Activated T-helper 1 cell treated with anti-CD3 and anti-CD28 coated beads, Interleukin-12 subunit alpha, Interleukin-12 subunit beta, Interleukin-2, Interleukin-4 antibody, amounts not matched to agents 30 ng/mL and 10 ng/mL and 1 ng/mL, durations not matched to agents 14 hours and 24 hours and 36 hours (primary cell): ENCODE data around the gene FADS3. TPM values are rescaled to one million over a fixed set of nuclear protein-coding genes. Genes with fewer than 3 reads are reported as not detected.

Source experiments
- DNase-seq: peaks from one replicate; pipeline ENCODE4 v3.0.0; 2021; ENCODE audit warnings: low spot score
- H3K27ac Mint-ChIP-seq: one replicate; pipeline ENCODE4 v1.8.0; 2021; ENCODE audit warnings: mild to moderate bottlenecking, mixed read lengths
- H3K27me3 Mint-ChIP-seq: one replicate; pipeline ENCODE4 v1.8.0; 2022; ENCODE audit warnings: mild to moderate bottlenecking, moderate library complexity, mixed read lengths; ENCODE audit not compliant: insufficient read depth
- H3K36me3 Mint-ChIP-seq: one replicate; pipeline ENCODE4 v1.8.0; 2021; ENCODE audit warnings: low read depth, mixed read lengths
- H3K4me1 Mint-ChIP-seq: one replicate; pipeline ENCODE4 v1.8.0; 2021; ENCODE audit warnings: low read depth, mixed read lengths
- H3K4me3 Mint-ChIP-seq: one replicate; pipeline ENCODE4 v1.8.0; 2021; ENCODE audit warnings: mild to moderate bottlenecking, moderate library complexity, mixed read lengths
- H3K9me3 Mint-ChIP-seq: one replicate; pipeline ENCODE4 v1.8.0; 2021; ENCODE audit warnings: mixed read lengths
- intact Hi-C: fragments of 100-400 bp; cut with micrococcal nuclease; formaldehyde crosslinking; loops from one replicate; pipeline ENCODE4 v1.15.1; 2024
- total RNA-seq: library from RNA; stranded (reverse); gene quantifications from 2 replicates; pipeline ENCODE4 v1.2.3, GENCODE V29; 2022

Gene FADS3
- total RNA-seq, 1 donor from 2014 or later, result 14.2 TPM

DNA sequence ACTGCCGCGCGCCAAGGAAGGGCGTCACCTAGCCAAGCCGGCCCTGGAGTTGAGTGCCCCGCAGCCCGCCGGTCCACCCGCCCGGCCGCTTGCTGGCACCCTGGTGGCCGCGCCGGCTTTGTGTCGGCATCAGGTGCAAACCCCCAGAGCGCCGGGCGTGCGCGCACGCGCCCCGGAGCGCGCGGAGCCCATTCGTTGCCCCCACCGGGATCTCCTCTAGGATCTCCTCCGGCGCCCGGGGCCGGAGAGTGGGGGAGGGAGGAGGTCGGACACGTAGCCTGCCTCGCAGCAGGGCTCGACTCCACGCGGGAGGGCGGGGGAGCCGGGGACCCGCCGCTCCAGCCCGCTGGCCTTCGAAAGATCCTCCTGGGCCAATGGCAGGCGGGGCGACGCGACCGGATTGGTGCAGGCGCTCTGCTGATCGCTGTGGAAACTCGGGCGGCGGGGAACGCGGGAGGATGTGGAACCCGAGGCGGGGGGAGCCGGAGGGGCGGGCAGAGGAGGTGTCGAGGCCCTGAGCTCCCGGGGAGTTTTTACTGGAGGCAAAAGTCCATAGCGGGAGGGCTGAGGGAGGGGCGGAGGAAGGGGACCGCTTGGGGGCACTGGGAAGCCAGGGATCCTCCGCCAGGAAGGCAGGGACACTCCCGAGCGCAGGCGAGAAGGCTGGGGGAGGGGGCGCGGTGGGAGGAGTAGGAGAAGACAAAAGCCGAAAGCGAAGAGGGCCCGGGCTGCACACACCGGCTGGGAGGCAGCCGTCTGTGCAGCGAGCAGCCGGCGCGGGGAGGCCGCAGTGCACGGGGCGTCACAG lies 63.6 kb downstream of the FADS3 start, which contains the start of gene FADS2:
Gene FADS2 (plus strand): TSS at position 730 of the 808 bp plus-strand sequence. CDS start 91 bp downstream, outside the sequence.
- intact Hi-C loops, result loop anchor here (1.0 to 5.0 kb wide), 6 partner anchors 10 to 1015 kb away; partner anchors contain the start of genes FADS1, FADS3, FEN1 and FTH1
- Mint-ChIP-seq H3K36me3 (peaks cover 7% of the 10 kb centered on the region), H3K27me3 (no peaks in the 10 kb centered on the region), H3K4me1 (peaks cover 50% of the 10 kb centered on the region), H3K27ac (peak within 1 kb of the TSS; percentile 96), H3K4me3 (peak within 1 kb of the TSS; percentile 93), H3K9me3 (no peaks in the 10 kb centered on the region)
- peak; percentile 91 for DNase-seq

DNA sequence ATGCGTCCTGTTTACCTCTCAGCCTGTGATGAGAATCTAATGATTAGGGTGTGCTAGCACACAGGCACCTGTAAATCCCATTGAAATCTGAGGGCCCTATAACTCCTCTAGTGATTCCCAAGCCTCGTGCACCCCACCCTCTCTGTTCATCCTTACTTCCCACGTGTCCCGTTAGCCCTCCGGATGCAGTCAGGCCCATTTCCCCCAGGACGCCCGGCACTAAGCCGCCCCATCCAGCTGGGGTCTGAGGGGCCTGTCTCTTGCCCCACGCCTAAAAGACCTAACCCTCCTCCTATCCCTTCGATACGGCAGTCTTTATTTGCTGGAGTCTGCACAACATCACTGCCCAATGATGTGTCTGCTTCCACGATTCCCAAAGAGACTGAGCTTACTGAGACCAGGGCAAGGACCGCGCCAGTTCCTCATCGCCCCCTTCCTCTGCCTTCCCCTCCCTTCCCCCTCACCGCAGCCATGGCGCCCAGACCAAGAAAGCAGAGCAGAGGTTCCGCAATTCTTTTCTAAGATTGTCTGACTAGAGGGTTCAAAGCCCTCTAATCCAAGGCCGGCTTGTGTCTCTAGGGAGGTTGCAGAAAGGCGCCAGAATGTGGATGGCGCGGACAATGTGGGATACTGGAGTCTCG lies 64.3 kb downstream of the FADS3 start:
- peaks cover 7% of the 10 kb centered on the region for H3K36me3 Mint-ChIP-seq
- no peak for DNase-seq
- intact Hi-C loops, result loop anchor here (1.0 to 5.0 kb wide), 4 partner anchors 10 to 1015 kb away; partner anchors contain the start of genes FADS1, FADS3, FEN1 and TMEM258
- H3K27me3 Mint-ChIP-seq, result no peaks in the 10 kb centered on the region
- peak overlapping the region; percentile 93 for H3K4me3 Mint-ChIP-seq
- H3K27ac Mint-ChIP-seq, result peak overlapping the region; percentile 91
- H3K9me3 Mint-ChIP-seq, result no peaks in the 10 kb centered on the region
- peaks cover 42% of the 10 kb centered on the region for H3K4me1 Mint-ChIP-seq

Other genes with a start within 250 kb of the FADS3 start
- gene DAGLA, start 211.2 kb downstream of the FADS3 start, total RNA-seq, result 0.18 and 0.20 TPM in 2 replicates
- 0.78 and 0.99 TPM in 2 replicates for gene MYRF, start 138.9 kb downstream of the FADS3 start, total RNA-seq
- 164 and 166 TPM in 2 replicates for gene TMEM258, start 98.9 kb downstream of the FADS3 start, total RNA-seq
- 147 and 149 TPM in 2 replicates for gene FEN1, start 98.6 kb downstream of the FADS3 start, total RNA-seq
- 92.3 and 97.7 TPM in 2 replicates for gene FADS1, start 74.5 kb downstream of the FADS3 start, total RNA-seq
- gene FADS2, start 63.2 kb downstream of the FADS3 start, total RNA-seq, result 250 and 256 TPM in 2 replicates
- gene RAB3IL1, start 26.0 kb upstream of the FADS3 start, total RNA-seq, result 0.23 and 0.24 TPM in 2 replicates
- 0.29 TPM in 1 of 2 replicates, not detected in the other for gene BEST1, start 58.8 kb upstream of the FADS3 start, total RNA-seq
- gene FTH1, start 76.1 kb upstream of the FADS3 start, total RNA-seq, result 566 and 580 TPM in 2 replicates
- gene INCENP, start 232.5 kb upstream of the FADS3 start, total RNA-seq, result 94.3 and 98.1 TPM in 2 replicates